Ectodermal cell (in vitro differentiated cells): ENCODE results near the gene CCDC60.

Experiments used
- H3K27ac ChIP-seq: 2 replicates; pipeline ENCODE4 v1.7.0; 2013; ENCODE audit warnings: mild to moderate bottlenecking, low read depth, low read length; ENCODE audit not compliant: insufficient read depth, poor library complexity, severe bottlenecking
- H3K27me3 ChIP-seq: 2 replicates; pipeline ENCODE4 v1.7.0; 2013; ENCODE audit warnings: mild to moderate bottlenecking, low read length; ENCODE audit not compliant: insufficient read depth, control insufficient read depth, poor library complexity, severe bottlenecking
- H3K36me3 ChIP-seq: one replicate; pipeline ENCODE4 v1.7.0; 2013; ENCODE audit warnings: low read length; ENCODE audit not compliant: control insufficient read depth, insufficient read depth
- H3K4me1 ChIP-seq: one replicate; pipeline ENCODE4 v1.7.0; 2013; ENCODE audit warnings: low read length; ENCODE audit not compliant: control insufficient read depth, insufficient read depth
- H3K4me3 ChIP-seq: 2 replicates; pipeline ENCODE4 v1.7.0; 2013; ENCODE audit warnings: low read depth, low read length, control low read depth; ENCODE audit not compliant: insufficient read depth
- H3K9me3 ChIP-seq: 2 replicates; pipeline ENCODE4 v1.7.0; 2013; ENCODE audit warnings: mild to moderate bottlenecking, low read length, moderate library complexity; ENCODE audit not compliant: control insufficient read depth
- whole genome bisulfite sequencing, 2 experiments: methylation state at CpG; one replicate each; pipeline ENCODE4 v1.1.7; 2013; ENCODE audit warnings: missing lambda C conversion rate in 2 of 2; 5-methylcytosine and 5-hydroxymethylcytosine counted together

CCDC60 gene

DNA sequence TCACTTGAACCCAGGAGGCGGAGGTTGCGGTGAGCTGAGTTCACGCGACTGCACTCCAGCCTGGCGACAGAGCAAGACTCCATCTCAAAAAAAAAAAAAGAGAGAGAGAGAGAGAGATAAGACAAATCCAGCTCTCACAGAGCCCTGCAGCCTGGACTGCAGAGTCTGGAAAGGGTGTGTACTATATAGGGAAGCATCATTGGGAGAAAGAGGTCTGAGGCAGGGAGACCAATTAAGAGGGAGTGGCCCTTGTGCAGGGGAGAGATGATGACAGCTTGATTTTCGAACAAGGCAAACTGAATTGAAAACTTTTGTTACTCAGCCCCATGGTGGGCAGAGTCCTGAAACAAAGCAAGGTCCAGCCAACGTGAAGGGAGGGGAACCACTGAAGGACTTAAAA lies 116.2 kb downstream of the CCDC60 start:
- Histone ChIP-seq H3K27ac (no peak overlapping the region), H3K9me3 (no peaks in the 10 kb centered on the region), H3K36me3 (no peaks in the 10 kb centered on the region), H3K27me3 (no peaks in the 10 kb centered on the region), H3K4me3 (no peak overlapping the region), H3K4me1 (no peaks in the 10 kb centered on the region)
- WGBS, 2 experiments, result 87 to 89% methylated on average over 7 of the region's 7 CpGs

DNA sequence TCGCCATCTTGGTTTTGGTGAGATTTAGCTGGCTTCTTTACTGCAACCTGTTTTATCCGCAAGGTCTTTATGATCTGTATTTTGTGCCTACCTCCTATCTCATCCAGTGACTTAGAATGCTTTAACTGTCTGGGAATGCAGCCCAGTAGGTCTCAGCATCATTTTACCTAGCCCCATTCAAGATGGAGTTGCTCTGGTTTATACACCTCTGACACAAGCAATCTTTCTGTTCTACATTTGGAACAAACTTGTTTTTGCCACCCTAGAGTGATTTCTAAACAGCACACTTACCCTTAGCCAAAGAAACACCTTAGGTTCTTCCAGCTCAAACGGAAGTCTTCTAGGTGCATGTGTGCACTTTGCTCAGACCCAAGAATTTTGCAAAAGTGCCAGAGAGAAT lies 122.3 kb downstream of the CCDC60 start:
- Histone ChIP-seq H3K27me3 (no peaks in the 10 kb centered on the region), H3K9me3 (no peaks in the 10 kb centered on the region), H3K4me3 (no peak overlapping the region), H3K27ac (no peak overlapping the region), H3K36me3 (no peaks in the 10 kb centered on the region), H3K4me1 (no peaks in the 10 kb centered on the region)
- 91 to 98% methylated on average over 3 of the region's 3 CpGs for WGBS, 2 experiments

DNA sequence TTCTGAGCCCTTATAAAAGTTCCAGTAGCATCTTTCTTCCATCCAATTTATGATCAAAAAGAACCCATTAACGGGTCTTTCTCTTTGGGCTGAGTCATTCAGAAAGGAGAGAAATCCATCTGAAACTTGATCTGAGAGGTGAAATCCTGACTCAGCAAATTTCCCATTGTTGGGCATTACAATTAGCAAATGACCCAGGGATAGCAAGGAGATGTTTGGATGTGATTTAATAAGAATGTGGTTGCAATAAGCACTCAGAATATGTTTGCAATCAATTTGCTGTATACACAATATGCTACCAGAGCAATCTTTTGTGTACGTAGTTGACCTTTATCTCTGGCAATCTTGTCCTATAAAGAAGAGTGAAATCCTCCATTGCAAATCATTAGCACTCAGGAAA lies 122.7 kb downstream of the CCDC60 start:
- H3K9me3 ChIP-seq, result no peaks in the 10 kb centered on the region
- WGBS, 2 experiments, result 86 to 92% methylated on average over 2 of the region's 2 CpGs
- no peak overlapping the region for H3K4me3 ChIP-seq
- no peaks in the 10 kb centered on the region for H3K4me1 ChIP-seq
- H3K36me3 ChIP-seq, result no peaks in the 10 kb centered on the region
- no peak overlapping the region for H3K27ac ChIP-seq
- no peaks in the 10 kb centered on the region for H3K27me3 ChIP-seq

DNA sequence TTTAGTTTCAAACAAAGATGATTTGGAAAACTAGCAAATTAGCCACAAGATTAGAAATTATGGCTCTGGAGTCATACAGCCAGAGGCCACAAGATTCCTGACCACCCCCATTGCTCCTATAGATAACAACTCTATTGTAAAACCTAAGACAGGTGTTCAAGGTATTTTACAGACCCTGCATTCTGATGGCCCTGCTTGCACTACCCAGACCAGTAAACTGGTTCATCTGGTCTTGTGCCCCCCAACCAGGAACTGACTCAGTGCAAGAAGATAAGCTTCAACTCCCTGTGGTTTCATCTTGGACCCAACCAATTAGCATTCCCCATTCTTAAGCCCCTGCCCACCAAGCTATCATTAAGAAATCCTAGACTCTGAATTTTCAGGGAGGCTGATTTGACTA lies 125.0 kb downstream of the CCDC60 start:
- Histone ChIP-seq H3K4me3 (no peak overlapping the region), H3K27me3 (no peaks in the 10 kb centered on the region), H3K27ac (no peak overlapping the region), H3K36me3 (no peaks in the 10 kb centered on the region), H3K4me1 (no peaks in the 10 kb centered on the region), H3K9me3 (no peaks in the 10 kb centered on the region)

DNA sequence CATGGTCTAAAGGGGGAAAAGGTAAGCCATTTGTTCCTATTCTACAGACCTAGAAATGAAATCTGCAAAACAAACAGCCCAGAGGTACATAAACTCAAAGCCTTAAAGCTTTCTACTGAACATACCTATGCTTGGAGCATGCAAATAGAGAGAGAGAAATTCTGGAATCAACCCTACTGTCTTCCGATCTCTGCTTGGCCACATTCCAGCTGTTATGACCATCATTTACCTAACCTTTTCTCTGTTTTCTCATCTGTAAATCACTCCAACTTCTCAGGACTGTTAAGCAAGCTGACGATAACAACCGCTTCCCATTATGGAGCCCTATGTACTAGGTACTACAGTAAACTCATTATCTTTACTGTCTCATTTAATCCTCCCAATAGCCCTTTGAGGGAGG lies 126.3 kb downstream of the CCDC60 start:
- no peaks in the 10 kb centered on the region for H3K27me3 ChIP-seq
- no peak overlapping the region for H3K27ac ChIP-seq
- H3K4me1 ChIP-seq, result no peaks in the 10 kb centered on the region
- 91 to 99% methylated on average over 3 of the region's 3 CpGs for WGBS, 2 experiments
- no peak overlapping the region for H3K4me3 ChIP-seq
- H3K9me3 ChIP-seq, result no peaks in the 10 kb centered on the region
- H3K36me3 ChIP-seq, result no peaks in the 10 kb centered on the region

DNA sequence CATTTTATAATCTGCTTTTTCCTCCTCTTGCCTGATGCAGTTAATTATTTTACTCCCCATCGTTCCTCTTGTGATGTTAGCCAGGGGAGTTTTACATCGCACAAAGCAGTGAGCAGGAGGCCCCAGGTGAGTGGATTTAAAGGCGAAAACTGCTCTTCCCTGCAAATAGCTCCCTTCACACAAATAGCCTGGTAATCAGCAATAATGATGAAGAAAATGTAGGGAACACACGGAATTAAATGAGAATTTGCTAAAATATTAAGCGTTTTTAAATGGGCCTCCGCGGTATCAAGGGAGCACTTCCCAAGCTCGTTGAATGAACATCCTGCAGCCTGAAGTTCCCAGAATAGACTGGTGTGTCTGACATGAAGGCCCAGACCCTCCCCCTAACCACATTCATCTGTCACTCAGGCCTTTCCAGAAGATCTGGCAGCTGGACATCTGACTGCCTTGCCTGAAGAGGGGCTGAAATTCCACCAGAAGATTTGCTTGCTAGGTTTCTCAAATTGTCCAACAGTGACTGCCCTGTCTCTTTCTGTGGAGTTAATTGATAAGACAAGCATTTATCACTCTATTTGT lies 127.2 kb downstream of the CCDC60 start:
- 87 to 91% methylated on average over 8 of the region's 8 CpGs for WGBS, 2 experiments
- H3K4me3 ChIP-seq, result no peak overlapping the region
- H3K36me3 ChIP-seq, result no peaks in the 10 kb centered on the region
- H3K27me3 ChIP-seq, result no peaks in the 10 kb centered on the region
- H3K4me1 ChIP-seq, result no peaks in the 10 kb centered on the region
- H3K9me3 ChIP-seq, result no peaks in the 10 kb centered on the region
- no peak overlapping the region for H3K27ac ChIP-seq

DNA sequence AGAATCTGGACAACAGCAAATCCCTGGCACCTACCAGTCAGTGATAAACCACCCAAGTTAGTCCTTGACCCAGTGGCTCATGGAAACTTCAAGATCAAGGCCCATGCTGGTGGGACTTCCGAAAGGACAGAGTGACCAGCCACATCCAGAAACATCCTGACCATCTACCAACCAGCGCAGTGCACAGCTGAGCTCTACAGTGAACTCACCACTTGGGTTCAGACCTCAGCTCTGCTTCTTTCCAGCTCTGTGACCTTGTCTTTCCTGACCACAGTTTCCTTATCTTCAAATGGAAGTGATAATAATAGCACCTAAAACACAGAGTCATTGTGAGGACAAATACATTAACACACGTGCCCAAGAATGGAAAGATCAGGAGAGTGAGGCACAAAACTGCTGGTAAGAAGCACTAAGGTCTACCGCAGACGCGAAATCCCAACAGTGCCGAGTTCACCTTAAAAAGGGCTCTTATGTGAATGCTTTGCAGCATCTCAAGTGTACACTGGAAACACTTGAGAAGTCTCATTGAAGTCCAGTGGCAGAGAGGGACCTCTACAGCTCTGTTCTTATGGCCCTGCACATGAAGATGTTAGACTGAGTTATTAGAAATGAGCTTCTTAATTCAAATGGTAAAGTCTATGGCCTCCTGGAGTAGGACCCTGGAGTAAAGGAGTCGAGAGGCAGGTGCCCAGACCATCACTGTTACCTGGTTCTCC lies 128.8 kb downstream of the CCDC60 start:
- no peaks in the 10 kb centered on the region for H3K36me3 ChIP-seq
- 92 to 93% methylated on average over 8 of the region's 8 CpGs for WGBS, 2 experiments
- H3K27ac ChIP-seq, result no peak overlapping the region
- H3K4me3 ChIP-seq, result no peak overlapping the region
- no peaks in the 10 kb centered on the region for H3K9me3 ChIP-seq
- no peaks in the 10 kb centered on the region for H3K27me3 ChIP-seq
- H3K4me1 ChIP-seq, result no peaks in the 10 kb centered on the region

DNA sequence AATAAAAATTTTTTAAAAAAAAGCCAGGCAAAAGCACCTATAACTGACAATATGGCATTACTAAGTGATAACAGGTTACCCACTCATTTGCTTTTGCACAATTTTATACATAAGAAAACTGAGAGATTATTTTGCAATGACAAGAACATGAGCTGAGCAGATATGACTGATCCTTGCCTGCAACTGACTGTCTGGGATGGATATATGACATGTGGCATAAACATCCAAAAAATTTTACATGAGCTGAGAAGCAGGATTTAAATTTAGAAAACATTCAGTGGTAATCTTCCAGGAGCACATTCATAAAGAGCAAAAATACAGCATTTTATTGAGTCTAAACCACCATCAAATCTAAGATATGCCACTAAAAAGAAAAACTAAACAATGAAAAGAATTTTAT lies 133.8 kb downstream of the CCDC60 start:
- no peak overlapping the region for H3K4me3 ChIP-seq
- H3K36me3 ChIP-seq, result no peaks in the 10 kb centered on the region
- no peaks in the 10 kb centered on the region for H3K4me1 ChIP-seq
- H3K27me3 ChIP-seq, result no peaks in the 10 kb centered on the region
- no peak overlapping the region for H3K27ac ChIP-seq
- no peaks in the 10 kb centered on the region for H3K9me3 ChIP-seq

DNA sequence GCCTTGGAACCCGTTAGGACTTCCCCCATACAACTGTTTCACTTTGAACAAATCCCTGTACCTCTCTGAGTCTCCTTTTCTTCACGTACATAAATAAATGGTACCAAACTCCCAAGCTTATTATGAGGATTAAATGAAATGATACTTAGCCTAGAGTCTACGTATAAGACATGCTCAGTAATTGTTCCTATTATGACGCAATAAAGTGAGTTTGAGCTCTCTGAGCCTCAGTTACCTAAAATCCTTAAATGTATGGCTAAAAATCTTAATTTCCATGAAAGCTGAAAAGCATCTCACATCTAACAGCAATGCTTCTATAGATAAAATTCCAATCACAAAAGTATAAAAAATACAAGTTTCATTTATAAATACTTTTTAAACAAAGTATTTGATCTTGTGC lies 141.1 kb downstream of the CCDC60 start:
- WGBS, 2 experiments, result 92 to 100% methylated on average over 2 to 4 of the region's 4 CpGs
- Histone ChIP-seq H3K36me3 (no peaks in the 10 kb centered on the region), H3K27ac (no peak overlapping the region), H3K4me3 (no peak overlapping the region), H3K27me3 (no peaks in the 10 kb centered on the region), H3K4me1 (no peaks in the 10 kb centered on the region), H3K9me3 (no peaks in the 10 kb centered on the region)

DNA sequence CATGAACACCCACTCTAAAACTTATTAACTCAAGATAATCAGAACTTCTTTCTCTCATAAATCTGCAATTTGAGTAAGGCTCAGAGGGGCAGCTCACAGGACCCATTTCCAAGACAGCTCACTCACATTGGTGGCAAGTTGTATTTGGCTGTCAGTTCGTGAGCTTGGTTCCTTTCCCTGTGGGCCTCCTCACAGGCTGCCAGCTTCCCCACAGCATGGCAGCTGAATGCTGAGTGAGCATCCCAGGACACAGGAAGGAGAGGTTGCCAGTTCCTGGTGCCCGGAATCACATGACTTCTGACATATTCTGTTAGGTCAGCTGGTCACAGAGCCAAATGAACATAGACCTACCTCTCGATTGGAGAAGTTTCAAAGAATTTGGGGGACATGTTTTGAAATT lies 142.4 kb downstream of the CCDC60 start:
- Histone ChIP-seq H3K27ac (no peak overlapping the region), H3K4me1 (no peaks in the 10 kb centered on the region), H3K9me3 (no peaks in the 10 kb centered on the region), H3K4me3 (no peak overlapping the region), H3K36me3 (no peaks in the 10 kb centered on the region), H3K27me3 (no peaks in the 10 kb centered on the region)
- WGBS, 2 experiments, result 93% methylated on average over 3 of the region's 3 CpGs
